ENCODE measurements around the gene ZNF827. TPM values are rescaled to one million over a fixed set of nuclear protein-coding genes. Genes with fewer than 3 reads are reported as not detected.

ZNF827 gene
- total and polyA plus RNA-seq, 7 donors = 1.8 to 37.7 (median 11.3) TPM

GRCh38 chr4:145860446-145860845 lies 78.2 kb downstream of the ZNF827 start:
- no peak for DNase-seq
- Histone ChIP-seq H3K27ac (no peak overlapping the region), H3K4me3 (no peak overlapping the region), H3K27me3 (no peaks in the 10 kb centered on the region), H3K9me3 (no peaks in the 10 kb centered on the region), H3K4me1 (peaks cover 0 to 26% (median 10%) of the 10 kb centered on the region in 4 donors), H3K36me3 (peaks cover 0 to 7% (median 0%) of the 10 kb centered on the region in 4 donors)
- intact Hi-C loops (cut with DNase I) = loop anchor here (10.0 kb wide), 1 partner anchor 314 kb away; the partner anchor contains the start of gene LSM6
- no peak for TF ChIP-seq POLR2AphosphoS5 (IDR thresholded peaks at IDR 0.05)
- no peak for TF ChIP-seq EP300 (IDR thresholded peaks at IDR 0.05)
- no peak for TF ChIP-seq POLR2A (IDR thresholded peaks at IDR 0.05)
- no peak for TF ChIP-seq CTCF (IDR thresholded peaks at IDR 0.05)
- 51 to 55% methylated on average over 5 of the region's 5 CpGs for WGBS, 2 donors

- 82 to 87% methylated on average over 3 of the region's 3 CpGs for WGBS, 2 donors
- no peak overlapping the region for H3K27ac ChIP-seq
- intact Hi-C loops (cut with DNase I) = loop anchor here (10.0 kb wide), 1 partner anchor 315 kb away; the partner anchor contains the start of gene LSM6
- no peak overlapping the region for H3K4me3 ChIP-seq
- peaks cover 0 to 28% (median 7%) of the 10 kb centered on the region in 4 donors for H3K4me1 ChIP-seq
- no peaks in the 10 kb centered on the region for H3K9me3 ChIP-seq
- H3K36me3 ChIP-seq = peaks cover 0 to 7% (median 0%) of the 10 kb centered on the region in 4 donors
- TF ChIP-seq POLR2AphosphoS5 (IDR thresholded peaks at IDR 0.05) (no peak), EP300 (IDR thresholded peaks at IDR 0.05) (no peak), POLR2A (IDR thresholded peaks at IDR 0.05) (no peak), CTCF (IDR thresholded peaks at IDR 0.05) (no peak)
- H3K27me3 ChIP-seq = no peaks in the 10 kb centered on the region
- DNase-seq = no peak
Measured at GRCh38 chr4:145859926-145860325, 78.7 kb downstream of the ZNF827 start.

GRCh38 chr4:145859426-145859825 lies 79.2 kb downstream of the ZNF827 start:
- Histone ChIP-seq H3K4me1 (peaks cover 0 to 29% (median 6%) of the 10 kb centered on the region in 4 donors), H3K27me3 (no peaks in the 10 kb centered on the region), H3K27ac (no peak overlapping the region), H3K36me3 (peaks cover 0 to 7% (median 0%) of the 10 kb centered on the region in 4 donors), H3K9me3 (no peaks in the 10 kb centered on the region), H3K4me3 (no peak overlapping the region)
- WGBS, 2 donors = 92 to 95% methylated on average over 8 of the region's 8 CpGs
- TF ChIP-seq EP300 (IDR thresholded peaks at IDR 0.05) (no peak), POLR2A (IDR thresholded peaks at IDR 0.05) (no peak), CTCF (IDR thresholded peaks at IDR 0.05) (no peak), POLR2AphosphoS5 (IDR thresholded peaks at IDR 0.05) (no peak)
- intact Hi-C loops (cut with DNase I) = no loop called here
- DNase-seq = no peak

GRCh38 chr4:145852256-145852839 lies 86.3 kb downstream of the ZNF827 start:
- TF ChIP-seq POLR2A (IDR thresholded peaks at IDR 0.05) = no peak
- TF ChIP-seq EP300 (IDR thresholded peaks at IDR 0.05) = no peak
- TF ChIP-seq CTCF (IDR thresholded peaks at IDR 0.05) = no peak
- no peak for TF ChIP-seq POLR2AphosphoS5 (IDR thresholded peaks at IDR 0.05)

More at GRCh38 chr4:145852256-145852839, 86.3 kb downstream of the ZNF827 start:
- Histone ChIP-seq H3K9me3 (no peaks in the 10 kb centered on the region), H3K4me3 (no peak overlapping the region), H3K27me3 (no peaks in the 10 kb centered on the region), H3K4me1 (peaks cover 0 to 39% (median 19%) of the 10 kb centered on the region in 4 donors), H3K27ac (peak overlapping the region in 1 of 4 donors; percentile 4), H3K36me3 (peaks cover 0 to 21% (median 0%) of the 10 kb centered on the region in 4 donors)
- no peak for DNase-seq
- intact Hi-C loops (cut with DNase I) = no loop called here
- 75 to 78% methylated on average over 3 of the region's 3 CpGs for WGBS, 2 donors
